HG03378 (cell line): ENCODE results near the gene WDR27.
"Not testable (repeated sequence)": the region's sequence is repeated elsewhere in the genome, so short reads cannot be mapped to it uniquely, and the experiment has no call there.

Source experiments
- ATAC-seq: cut with Tn5 transposase; IDR thresholded peaks from one replicate; pipeline ENCODE4 v1.9.1; 2021; ENCODE audit warnings: mild to moderate bottlenecking, moderate library complexity; ENCODE audit not compliant: unreplicated experiment

Gene WDR27

DNA sequence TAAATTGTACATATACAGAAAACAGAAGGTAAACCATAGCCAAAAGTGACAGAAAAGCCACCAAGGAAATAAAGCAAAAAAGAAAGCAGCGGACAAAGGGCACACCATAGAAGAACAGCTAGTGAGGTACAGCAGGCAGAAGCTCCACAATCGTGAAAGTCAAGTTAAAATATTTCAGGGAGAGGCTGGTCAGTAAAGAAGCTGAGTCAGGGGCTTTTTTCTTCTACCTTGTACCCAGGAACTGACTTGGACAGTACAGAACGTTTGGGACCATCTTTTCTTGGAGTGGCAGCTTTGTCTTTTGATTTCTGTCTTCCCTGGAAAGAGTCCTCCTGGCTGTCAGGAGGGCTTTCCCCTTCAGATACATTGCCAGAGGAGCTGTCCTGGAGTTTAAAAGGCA lies 8.2 kb upstream of the WDR27 start:
- no peak for ATAC-seq

DNA sequence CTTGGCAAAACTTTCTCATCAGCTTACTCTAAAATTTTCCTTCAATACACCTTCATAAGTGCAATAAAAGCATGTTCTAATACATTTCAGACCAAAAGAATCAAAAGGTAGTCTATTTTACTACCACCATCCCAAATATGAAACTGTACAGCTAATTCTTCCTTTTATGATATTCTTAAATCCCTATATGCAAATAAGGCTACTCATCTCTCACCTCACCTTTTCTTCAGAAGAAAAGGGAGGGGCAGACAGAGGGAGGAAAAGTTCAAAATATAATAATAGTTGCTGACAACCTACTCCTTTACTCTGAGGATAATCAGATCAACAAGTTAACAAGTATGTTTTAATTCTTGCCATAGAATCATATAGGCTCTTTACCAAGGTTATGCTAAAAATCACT lies 7.5 kb upstream of the WDR27 start:
- no peak for ATAC-seq

DNA sequence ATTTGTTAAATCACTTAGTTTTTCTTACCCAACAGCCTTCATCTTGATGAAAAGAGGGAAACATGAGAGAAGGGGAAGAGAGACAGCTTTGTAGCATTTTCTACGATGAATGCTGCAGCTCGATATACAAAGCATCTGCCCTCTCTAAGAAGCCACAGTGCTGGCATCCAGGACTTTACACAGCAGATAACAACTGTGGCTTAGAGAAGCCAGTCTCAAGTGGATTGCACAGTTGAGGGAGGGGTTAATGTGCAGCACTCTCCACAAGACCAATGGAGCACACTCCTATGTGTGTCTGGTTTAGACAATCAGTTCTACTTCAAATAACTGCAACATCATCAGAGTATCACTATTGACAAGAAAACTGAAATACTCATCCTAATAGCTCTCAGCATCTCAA lies 5.9 kb upstream of the WDR27 start:
- no peak for ATAC-seq

DNA sequence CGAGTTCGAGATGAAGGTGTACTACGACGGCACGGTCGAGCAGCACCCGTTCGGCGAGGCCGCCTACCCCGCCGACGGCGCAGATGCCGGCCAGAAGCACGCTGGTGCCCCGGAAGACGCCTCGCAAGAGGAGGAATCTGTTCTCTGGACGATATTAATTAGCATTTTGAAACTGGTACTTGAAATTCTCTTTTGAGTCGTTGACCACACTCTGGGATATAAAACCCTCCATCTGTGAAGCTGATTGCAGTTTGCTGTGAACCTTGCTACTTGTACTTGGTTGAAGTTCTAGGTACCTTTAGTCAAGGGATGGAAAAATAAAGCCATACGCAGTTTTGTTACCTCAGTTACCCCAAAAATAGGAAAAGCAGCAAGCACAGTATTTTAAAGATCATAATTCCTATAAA lies 1.0 kb upstream of the WDR27 start:
- ATAC-seq: peak; percentile 9

DNA sequence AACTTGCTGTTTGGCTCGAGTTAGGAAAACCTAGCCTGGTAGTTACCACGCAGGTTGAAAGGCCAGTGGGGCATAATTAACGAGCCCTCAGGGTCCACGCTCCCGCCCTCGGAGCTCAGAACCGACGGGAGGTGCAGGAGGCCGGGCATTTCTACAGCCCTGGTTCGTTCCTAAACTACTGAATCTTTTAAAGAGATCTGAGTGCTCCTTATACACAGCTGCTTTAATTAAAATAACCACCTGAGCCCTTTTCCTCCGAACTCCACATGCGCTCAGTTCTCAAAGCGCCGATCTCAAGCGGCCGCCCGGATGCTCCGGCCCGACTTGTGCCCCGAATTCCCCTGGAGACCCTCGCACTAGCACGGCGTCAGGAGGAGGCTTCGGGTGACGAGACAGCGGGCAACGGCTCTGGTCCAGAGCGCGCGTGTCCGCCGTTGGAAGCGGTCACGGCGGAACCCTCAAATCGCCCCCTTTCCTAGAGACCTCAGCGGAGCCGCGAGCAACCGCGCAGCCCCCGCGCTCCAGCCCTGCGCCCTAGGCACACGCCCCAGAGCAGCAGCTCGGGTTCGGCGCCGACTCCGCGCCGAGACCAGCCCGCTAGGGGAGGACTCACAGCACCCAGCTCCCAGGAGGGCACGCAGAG lies 397 bp downstream of the WDR27 start:
- no peak for ATAC-seq

DNA sequence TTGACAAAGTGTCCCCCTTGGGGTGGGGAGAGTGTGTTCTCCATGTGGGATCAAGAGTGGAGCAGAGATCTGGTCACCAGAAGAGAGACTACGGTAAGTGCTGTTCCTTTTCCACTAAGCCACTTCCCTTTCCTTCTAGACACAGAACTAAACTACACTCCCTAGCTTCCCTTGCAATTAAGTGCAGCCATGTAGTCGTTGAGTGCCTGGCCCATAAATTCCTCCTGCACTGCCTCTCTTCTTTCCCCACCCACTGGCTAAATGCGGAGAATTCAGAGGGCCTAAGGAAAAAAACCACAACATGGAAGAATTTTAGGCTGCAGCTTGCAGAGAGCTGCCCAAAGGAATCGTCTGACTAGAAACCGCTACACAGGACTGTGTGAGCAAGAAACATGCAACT lies 1.5 kb downstream of the WDR27 start:
- no peak for ATAC-seq

DNA sequence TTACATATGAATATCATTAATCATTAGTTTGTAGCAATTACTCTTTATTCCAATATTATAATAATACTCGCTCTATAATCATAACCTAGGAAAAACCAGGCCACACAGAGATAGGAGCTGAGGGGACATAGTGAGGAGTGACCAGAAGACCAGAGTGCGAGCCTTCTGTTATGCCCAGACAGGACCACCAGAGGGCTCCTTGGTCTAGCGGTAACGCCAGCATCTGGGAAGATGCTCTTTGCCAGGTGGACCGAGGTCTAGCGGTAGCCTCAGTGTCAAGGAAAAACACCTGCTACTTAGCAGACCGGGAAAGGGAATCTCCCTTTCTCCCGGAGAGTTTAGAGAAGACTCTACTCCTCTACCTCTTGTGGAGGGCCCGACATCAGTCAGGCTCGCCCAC lies 4.7 kb downstream of the WDR27 start:
- not testable (repeated sequence) for ATAC-seq

DNA sequence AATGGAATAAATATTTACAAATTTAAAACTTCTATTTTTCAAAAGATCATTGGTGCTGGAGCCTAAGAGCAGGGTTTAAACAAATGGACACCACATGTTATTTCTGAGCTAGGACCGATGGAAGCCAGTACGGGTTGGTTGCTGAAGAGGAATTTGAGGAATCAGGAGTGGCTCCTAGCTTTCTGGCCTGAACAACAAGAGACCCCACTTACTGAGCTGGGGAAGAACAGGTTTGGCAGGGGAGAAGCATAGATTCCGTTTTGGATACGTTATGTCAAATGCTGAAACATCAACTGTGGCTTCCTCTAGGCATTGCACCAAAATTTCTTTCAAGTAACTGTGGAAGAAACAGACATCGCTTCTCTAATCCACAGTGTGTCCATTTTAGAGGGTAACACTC lies 6.7 kb downstream of the WDR27 start:
- ATAC-seq: no peak

DNA sequence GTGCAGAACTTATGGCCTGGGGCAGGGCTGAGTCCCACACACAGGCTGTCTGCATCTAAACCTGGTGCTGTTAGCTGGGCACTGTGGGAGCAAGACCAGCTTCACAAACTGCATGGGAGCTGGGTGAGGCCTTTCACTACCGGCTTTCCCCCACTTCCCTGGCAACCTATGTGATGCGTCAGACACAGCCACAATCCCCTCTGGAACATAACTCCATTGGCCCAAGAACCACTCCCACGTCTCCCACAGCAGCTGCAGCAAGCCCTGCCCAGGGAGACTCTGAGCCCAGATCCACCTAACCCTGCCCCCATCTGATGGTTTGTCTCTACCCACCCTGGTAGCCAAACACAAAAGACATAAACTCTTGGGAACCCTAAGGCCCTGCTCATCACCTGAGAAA lies 9.3 kb downstream of the WDR27 start:
- no peak for ATAC-seq

DNA sequence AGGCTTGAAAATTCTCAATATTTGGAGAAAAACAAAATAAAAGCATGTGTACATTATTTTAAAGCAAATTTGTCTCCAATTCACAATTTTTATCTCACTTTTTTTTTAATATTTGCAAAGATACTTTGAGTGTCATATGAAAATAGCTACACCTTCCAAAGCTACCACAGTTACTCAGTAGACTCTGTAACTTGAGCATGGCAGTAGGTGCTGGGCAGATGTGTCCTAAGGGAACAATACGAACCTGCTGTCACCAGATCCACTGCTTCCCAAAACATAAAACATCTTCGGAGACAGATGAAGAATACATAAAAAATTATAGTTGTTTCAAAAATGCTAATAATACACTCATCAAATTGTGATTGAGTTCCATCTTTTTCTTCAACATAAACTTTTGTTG lies 10.6 kb downstream of the WDR27 start:
- no peak for ATAC-seq

DNA sequence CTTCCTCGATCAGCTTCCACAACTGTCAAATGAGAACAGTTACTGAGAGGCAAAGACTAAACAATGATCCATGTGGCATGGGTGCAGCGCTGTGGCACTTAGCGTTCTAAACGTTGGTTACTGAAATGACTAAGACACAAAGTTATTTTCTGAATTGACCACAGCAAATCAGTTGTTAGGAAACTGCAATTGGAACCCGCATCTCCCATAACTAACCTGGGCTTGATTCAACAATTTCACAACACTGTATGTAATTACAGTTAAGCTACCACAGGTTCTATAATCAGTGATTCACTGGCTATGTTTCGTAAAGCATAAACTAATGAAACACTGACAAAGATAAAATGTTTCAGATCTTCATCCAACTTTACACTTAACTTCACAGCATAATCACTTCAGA lies 12.5 kb downstream of the WDR27 start:
- ATAC-seq: no peak

DNA sequence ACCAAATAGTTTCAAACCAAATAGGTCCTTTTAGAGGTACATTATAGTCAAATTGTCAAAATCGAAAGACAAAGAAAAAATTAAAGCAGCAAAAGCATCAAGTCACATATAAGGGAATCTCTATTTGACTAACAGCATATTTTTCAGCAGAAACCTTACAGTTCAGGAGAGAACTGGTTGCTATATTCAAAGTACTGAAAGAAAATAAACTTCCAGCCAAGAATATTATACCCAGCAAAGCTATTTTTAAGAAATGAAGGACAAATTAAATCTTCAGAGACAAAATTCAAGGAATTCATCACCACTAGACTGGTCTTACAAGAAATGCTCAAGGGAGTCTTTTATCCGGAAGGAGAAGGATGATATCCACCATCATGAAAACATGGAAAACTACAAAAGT lies 16.0 kb downstream of the WDR27 start:
- ATAC-seq: no peak

DNA sequence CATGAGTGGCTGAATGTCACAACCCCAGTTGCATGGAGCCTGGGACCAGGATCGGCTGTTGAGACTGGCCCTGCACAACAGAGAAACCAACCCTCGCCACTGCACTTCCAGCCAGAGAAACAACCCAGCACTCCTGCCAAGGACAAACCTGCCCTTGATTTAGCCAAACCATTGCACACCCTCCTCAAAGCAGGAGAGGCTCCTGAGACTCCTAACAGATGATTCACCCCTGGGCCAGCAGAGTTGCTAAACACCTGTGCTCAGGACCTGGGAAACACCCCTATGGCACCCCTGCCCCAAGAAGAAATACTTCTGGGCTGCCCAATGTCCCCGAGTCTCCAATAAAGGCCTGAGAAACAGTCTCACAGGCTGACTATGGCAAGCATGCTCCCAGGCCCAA lies 17.8 kb downstream of the WDR27 start:
- ATAC-seq: no peak

DNA sequence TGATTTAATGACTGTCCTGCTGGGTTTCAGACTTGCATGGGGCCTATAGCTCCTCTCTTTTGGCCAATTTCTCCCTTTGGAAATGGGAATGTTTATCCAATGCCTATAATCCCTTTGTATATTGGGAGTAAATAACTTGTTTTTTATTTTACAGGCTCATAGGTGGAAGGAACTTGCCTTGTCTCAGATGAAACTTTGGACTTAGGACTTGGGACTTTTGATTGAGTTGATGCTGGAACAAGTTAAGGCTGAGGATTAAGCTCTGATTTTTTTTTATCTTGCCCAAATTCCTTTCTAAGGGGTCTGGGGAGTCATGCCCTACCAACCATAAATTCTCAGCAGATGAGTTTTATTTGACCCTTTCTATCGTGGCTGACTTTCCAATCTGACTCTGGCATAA lies 23.5 kb downstream of the WDR27 start:
- no peak for ATAC-seq

DNA sequence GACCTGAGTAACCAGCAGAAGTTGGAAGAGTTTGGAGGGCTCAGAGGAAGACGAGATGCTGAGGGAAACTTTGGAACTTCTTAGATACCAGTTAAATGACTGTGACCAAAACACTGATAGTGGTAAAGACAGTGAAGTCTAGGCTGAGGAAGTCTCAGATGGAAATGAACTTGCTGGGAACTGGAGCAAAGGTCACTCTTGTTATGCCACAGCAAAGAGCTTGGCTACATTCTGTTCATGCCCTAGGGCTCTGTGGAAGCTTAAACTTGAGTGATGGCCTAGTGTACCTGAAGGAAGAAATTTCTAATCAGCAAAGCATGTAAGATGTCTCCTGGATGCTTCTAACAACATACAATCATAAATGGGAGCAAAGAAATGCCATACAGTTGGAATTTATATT lies 24.7 kb downstream of the WDR27 start:
- ATAC-seq: no peak

DNA sequence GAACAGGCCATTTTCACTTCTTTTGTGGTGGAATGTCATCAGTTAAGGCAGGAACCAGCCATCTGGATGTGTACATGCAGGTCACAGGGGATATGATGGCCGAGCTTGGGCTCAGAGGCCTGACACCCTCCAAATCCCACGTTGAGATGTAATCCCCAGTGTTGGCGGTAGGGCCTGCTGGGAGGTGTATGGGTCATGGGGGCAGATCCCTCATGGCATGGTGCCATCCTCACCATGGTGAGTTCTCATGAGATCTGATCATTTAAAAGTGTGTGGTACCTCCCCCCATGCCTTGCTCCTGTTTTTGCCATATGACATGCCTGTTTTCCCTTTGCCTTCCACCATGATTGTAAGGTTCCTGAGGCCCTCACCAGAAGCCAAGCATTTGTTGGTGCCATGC lies 26.8 kb downstream of the WDR27 start:
- ATAC-seq: no peak

DNA sequence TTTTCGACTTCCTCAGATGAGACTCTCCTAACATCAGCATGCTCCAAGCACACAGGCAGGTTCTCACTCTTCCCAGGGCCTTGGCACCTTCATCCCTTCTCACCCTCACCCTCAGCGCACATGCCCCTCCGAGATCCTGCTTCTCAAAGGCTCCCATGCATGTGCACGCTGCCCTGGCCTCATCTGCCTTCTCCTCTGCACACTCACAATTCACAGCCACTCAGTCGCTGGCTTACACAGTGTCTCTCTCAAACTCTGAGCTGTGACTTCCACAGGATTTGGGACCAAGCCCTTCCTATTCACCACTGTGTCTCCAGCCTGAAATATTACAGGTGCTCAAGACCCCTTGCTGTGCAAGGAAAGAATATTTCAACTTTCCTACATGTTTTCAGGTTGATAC lies 30.3 kb downstream of the WDR27 start:
- no peak for ATAC-seq

DNA sequence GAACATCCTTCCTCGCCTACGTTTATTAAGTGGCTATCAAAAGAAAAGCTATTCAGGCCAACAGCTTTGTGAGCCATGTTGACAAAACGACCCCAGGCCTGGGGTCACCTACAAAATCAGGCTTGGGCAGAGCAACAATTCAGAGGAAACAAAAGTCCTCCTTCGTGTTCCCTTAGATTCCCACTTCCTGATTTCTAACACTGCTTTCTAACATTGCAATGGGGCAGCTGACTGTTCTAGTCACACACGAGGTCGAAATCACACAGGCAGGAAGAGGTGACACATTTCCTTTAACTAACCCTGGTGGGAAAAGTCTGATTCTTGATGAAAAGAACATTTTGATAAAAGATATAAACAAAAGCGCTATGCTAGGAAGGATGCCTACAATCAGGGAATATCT lies 31.9 kb downstream of the WDR27 start:
- no peak for ATAC-seq

DNA sequence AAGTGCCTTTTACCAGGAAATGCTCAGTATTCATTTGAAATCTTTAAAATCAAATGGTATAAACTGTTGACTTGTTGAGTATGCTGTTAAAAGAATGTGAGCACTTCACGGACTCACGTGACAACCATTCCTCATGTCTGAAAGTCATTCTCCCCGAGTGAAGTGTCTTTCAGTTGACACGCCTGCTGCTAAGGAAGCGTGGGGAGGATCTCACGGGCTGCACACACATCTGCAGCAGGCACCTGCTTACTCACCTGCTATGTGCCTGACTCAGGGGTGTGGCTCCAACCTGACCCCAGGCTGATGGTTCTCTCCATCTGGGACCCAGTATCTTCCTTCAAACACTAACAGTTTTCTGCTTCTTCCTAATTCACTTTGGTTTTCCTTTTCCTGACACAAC lies 32.7 kb downstream of the WDR27 start:
- no peak for ATAC-seq

DNA sequence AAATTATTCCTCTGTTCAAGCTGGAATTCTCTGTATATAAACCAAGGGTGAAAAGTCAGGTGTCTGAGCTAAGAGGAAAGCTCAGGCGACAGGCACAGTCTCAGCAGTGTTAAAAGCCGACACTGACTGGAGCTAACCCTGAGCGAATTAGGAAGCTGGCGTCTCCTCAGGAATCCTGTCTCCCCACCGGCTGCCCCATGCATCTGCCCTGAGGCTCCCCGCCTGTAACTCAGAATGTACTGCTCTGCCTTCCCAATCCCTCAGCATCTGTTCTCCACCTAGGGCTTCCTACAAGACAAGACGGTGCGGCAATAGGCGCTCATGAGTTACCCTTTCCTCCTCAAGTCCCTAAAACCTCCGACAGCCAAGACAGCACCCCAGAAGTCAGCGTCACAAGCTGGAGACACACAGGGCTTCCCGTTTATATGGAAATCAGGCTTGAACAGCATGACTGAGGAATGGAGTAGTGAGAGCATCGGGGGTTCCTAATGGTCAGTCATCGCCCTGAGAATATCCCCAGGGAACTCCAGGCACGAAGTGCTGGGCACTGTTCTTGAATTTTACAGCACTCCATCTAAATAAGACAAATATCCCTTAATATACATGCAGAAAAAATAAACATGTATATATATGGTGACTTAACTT lies 33.5 kb downstream of the WDR27 start:
- no peak for ATAC-seq

DNA sequence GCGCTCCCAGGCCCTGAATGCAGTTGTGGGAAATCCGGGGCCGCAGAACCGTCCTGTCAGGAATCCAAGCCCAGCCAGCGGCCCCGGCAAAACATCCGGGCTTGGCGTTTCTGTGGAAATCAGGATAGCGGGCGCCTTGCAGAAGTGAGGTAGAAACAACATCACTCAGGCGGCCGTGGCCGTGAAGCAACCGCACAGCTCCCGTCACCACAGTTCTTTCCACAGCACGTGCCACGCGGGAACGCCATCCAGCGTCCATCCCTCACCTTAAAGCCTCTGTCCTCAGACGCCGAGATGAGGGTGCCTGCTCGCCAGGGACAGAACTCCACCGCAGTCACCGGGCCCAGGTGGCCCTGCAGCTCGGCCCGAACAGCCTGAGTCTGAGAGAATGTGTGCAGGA lies 34.1 kb downstream of the WDR27 start:
- ATAC-seq: no peak

DNA sequence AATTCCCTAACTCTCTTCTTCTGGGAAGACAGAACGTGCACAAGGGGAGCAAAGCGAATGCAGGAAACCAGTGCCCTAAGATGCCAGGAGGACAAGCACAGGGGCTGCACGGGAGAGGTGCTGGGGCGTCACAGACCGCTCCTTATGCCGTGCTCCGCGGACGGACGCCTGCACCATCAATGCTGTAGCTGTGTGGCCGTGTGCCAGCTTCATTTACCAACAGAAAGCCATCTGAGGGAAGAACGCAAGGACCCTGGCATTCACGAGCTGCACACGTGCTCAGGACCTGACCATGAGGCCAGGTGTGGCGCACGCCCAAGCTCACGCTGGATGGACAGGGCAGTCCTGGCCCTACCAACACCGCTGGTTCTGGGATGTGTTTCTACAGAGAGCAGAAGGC lies 35.4 kb downstream of the WDR27 start:
- no peak for ATAC-seq

DNA sequence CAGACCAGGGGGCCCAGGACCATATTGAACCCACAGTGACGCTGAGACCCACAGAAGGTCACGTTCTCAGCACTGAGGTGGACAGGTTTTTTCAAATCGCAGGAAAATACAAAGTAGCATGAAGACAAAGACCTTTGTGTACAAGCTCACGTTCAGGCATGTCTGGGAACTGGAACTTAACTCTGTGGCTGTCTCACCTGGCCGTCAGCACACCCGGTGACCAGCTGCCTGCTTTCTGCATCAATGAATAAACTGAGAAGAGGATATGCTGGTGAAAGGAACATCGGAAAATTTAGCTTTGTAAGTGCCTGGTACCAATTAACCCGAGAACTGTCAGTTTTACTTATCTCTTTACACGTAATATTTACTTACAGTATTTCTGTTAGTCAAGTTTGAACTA lies 36.5 kb downstream of the WDR27 start:
- ATAC-seq: no peak
